ENCODE results near the gene RAD23A.
"Not testable (repeated sequence)": the region's sequence is repeated elsewhere in the genome, so short reads cannot be mapped to it uniquely, and the experiment has no call there.

The RAD23A gene

GRCh38 chr19:12953799-12954611 is 8.3 kb downstream of the RAD23A start:
- Histone ChIP-seq H3K9me3 (ENCODE audit: control extremely low read depth in 1 of 5, control insufficient read depth in 4 of 5, insufficient read depth in 2 of 5, low read depth in 1 of 5, low read length in 4 of 5) (no peaks in the 10 kb centered on the region), H3K36me3 (ENCODE audit: control insufficient read depth in 4 of 4, insufficient read depth in 4 of 4, low read length in 3 of 4) (peaks cover 11 to 54% (median 37%) of the 10 kb centered on the region in 4 experiments), H3K4me1 (ENCODE audit: control extremely low read depth in 1 of 4, control insufficient read depth in 4 of 4, insufficient read depth in 4 of 4, low read length in 3 of 4) (peaks cover 0 to 53% (median 48%) of the 10 kb centered on the region in 4 experiments), H3K27ac (ENCODE audit: insufficient read depth in 1 of 2, low read depth in 1 of 2, low read length in 2 of 2, poor library complexity in 1 of 2, severe bottlenecking in 2 of 2) (peak overlapping the region; percentile 84 to 94), H3K4me3 (ENCODE audit: control insufficient read depth in 1 of 7, extremely low read depth in 1 of 7, insufficient read depth in 4 of 7, low read depth in 2 of 7, low read length in 6 of 7) (peak overlapping the region in 2 of 7 experiments; percentile 9 to 33), H3K27me3 (replicated peaks in 2 of 5; ENCODE audit: control insufficient read depth in 4 of 5, insufficient read depth in 5 of 5, low read length in 4 of 5) (no peaks in the 10 kb centered on the region)
- 82% methylated on average over 9 of the region's 12 CpGs for WGBS (ENCODE audit: insufficient coverage)
- peak in 1 of 3 donors; percentile 46 for DNase-seq
- ChIA-PET POLR2A (interaction anchor here (2.4 kb wide), 1 partner anchor 10 kb away, joined by 11 read pairs; the partner anchor contains the start of gene RAD23A), CTCF (interaction anchor here (1.0 to 4.9 kb wide), 5 partner anchors 11 to 68 kb away, joined by 3 to 47 read pairs (median 4); no protein-coding TSS in a partner anchor)

GRCh38 chr19:12954612-12954962 is 8.9 kb downstream of the RAD23A start:
- Histone ChIP-seq H3K4me3 (ENCODE audit: control insufficient read depth in 1 of 7, extremely low read depth in 1 of 7, insufficient read depth in 4 of 7, low read depth in 2 of 7, low read length in 6 of 7) (no peak overlapping the region), H3K27me3 (replicated peaks in 2 of 5; ENCODE audit: control insufficient read depth in 4 of 5, insufficient read depth in 5 of 5, low read length in 4 of 5) (no peaks in the 10 kb centered on the region), H3K4me1 (ENCODE audit: control extremely low read depth in 1 of 4, control insufficient read depth in 4 of 4, insufficient read depth in 4 of 4, low read length in 3 of 4) (peaks cover 0 to 53% (median 48%) of the 10 kb centered on the region in 4 experiments), H3K27ac (ENCODE audit: insufficient read depth in 1 of 2, low read depth in 1 of 2, low read length in 2 of 2, poor library complexity in 1 of 2, severe bottlenecking in 2 of 2) (peak overlapping the region; percentile 84 to 94), H3K9me3 (ENCODE audit: control extremely low read depth in 1 of 5, control insufficient read depth in 4 of 5, insufficient read depth in 2 of 5, low read depth in 1 of 5, low read length in 4 of 5) (no peaks in the 10 kb centered on the region), H3K36me3 (ENCODE audit: control insufficient read depth in 4 of 4, insufficient read depth in 4 of 4, low read length in 3 of 4) (peaks cover 6 to 48% (median 31%) of the 10 kb centered on the region in 4 experiments)
- ChIA-PET POLR2A (interaction anchor here (2.4 kb wide), 1 partner anchor 11 kb away, joined by 11 read pairs; the partner anchor contains the start of gene RAD23A), CTCF (interaction anchor here (1.2 to 4.9 kb wide), 3 partner anchors 10 to 41 kb away, joined by 3 to 47 read pairs (median 4); no protein-coding TSS in a partner anchor)
- WGBS (ENCODE audit: insufficient coverage): no CpG with 5 or more reads among the region's 1 CpG
- no peak for DNase-seq

GRCh38 chr19:12955575-12955974 is 9.9 kb downstream of the RAD23A start:
- peaks cover 0 to 53% (median 48%) of the 10 kb centered on the region in 4 experiments for H3K4me1 ChIP-seq (ENCODE audit: control extremely low read depth in 1 of 4, control insufficient read depth in 4 of 4, insufficient read depth in 4 of 4, low read length in 3 of 4)
- not testable (repeated sequence) for DNase-seq; H3K27me3 ChIP-seq (replicated peaks in 2 of 5; ENCODE audit: control insufficient read depth in 4 of 5, insufficient read depth in 5 of 5, low read length in 4 of 5); H3K9me3 ChIP-seq (ENCODE audit: control extremely low read depth in 1 of 5, control insufficient read depth in 4 of 5, insufficient read depth in 2 of 5, low read depth in 1 of 5, low read length in 4 of 5)
- H3K27ac ChIP-seq (ENCODE audit: insufficient read depth in 1 of 2, low read depth in 1 of 2, low read length in 2 of 2, poor library complexity in 1 of 2, severe bottlenecking in 2 of 2): peak overlapping the region in 1 of 2 experiments; percentile 94
- H3K36me3 ChIP-seq (ENCODE audit: control insufficient read depth in 4 of 4, insufficient read depth in 4 of 4, low read length in 3 of 4): peaks cover 4 to 42% (median 25%) of the 10 kb centered on the region in 4 experiments
- peak overlapping the region in 5 of 7 experiments; percentile 87 to 96 (median 91) for H3K4me3 ChIP-seq (ENCODE audit: control insufficient read depth in 1 of 7, extremely low read depth in 1 of 7, insufficient read depth in 4 of 7, low read depth in 2 of 7, low read length in 6 of 7)
- ChIA-PET POLR2A (interaction anchor here (1.3 to 1.7 kb wide), 2 partner anchors 10 kb away, joined by 4 to 7 read pairs; partner anchors contain the start of gene RAD23A), CTCF (interaction anchor here (1.1 to 4.9 kb wide), 3 partner anchors 9 to 21 kb away, joined by 4 to 47 read pairs (median 4); no protein-coding TSS in a partner anchor)
- 89% methylated on average over 3 of the region's 9 CpGs for WGBS (ENCODE audit: insufficient coverage)

GRCh38 chr19:12955996-12956395 is 10.3 kb downstream of the RAD23A start:
- POLR2A ChIA-PET: interaction anchor here (1.3 to 1.7 kb wide), 2 partner anchors 9 to 10 kb away, joined by 4 to 7 read pairs; partner anchors contain the start of gene RAD23A
- CTCF ChIA-PET: interaction anchor here (1.1 to 4.9 kb wide), 2 partner anchors 9 to 21 kb away, joined by 4 to 47 read pairs; no protein-coding TSS in a partner anchor
- peaks cover 4 to 41% (median 22%) of the 10 kb centered on the region in 4 experiments for H3K36me3 ChIP-seq (ENCODE audit: control insufficient read depth in 4 of 4, insufficient read depth in 4 of 4, low read length in 3 of 4)
- H3K9me3 ChIP-seq (ENCODE audit: control extremely low read depth in 1 of 5, control insufficient read depth in 4 of 5, insufficient read depth in 2 of 5, low read depth in 1 of 5, low read length in 4 of 5): no peaks in the 10 kb centered on the region
- H3K4me1 ChIP-seq (ENCODE audit: control extremely low read depth in 1 of 4, control insufficient read depth in 4 of 4, insufficient read depth in 4 of 4, low read length in 3 of 4): peaks cover 0 to 53% (median 48%) of the 10 kb centered on the region in 4 experiments
- no peak for DNase-seq
- H3K27me3 ChIP-seq (replicated peaks in 2 of 5; ENCODE audit: control insufficient read depth in 4 of 5, insufficient read depth in 5 of 5, low read length in 4 of 5): no peaks in the 10 kb centered on the region
- H3K27ac ChIP-seq (ENCODE audit: insufficient read depth in 1 of 2, low read depth in 1 of 2, low read length in 2 of 2, poor library complexity in 1 of 2, severe bottlenecking in 2 of 2): peak overlapping the region in 1 of 2 experiments; percentile 87
- 82% methylated on average over 12 of the region's 12 CpGs for WGBS (ENCODE audit: insufficient coverage)
- peak overlapping the region in 6 of 7 experiments; percentile 71 to 96 (median 90) for H3K4me3 ChIP-seq (ENCODE audit: control insufficient read depth in 1 of 7, extremely low read depth in 1 of 7, insufficient read depth in 4 of 7, low read depth in 2 of 7, low read length in 6 of 7)

GRCh38 chr19:12956446-12957388 is 11.1 kb downstream of the RAD23A start, which contains the start of gene GADD45GIP1:
GADD45GIP1 (minus strand) TSS chr19:12957223; CDS start chr19:12957212, 11 bp downstream.
- Histone ChIP-seq H3K4me3 (ENCODE audit: control insufficient read depth in 1 of 7, extremely low read depth in 1 of 7, insufficient read depth in 4 of 7, low read depth in 2 of 7, low read length in 6 of 7) (peak within 1 kb of the TSS; percentile 71 to 96 (median 89)), H3K27me3 (replicated peaks in 2 of 5; ENCODE audit: control insufficient read depth in 4 of 5, insufficient read depth in 5 of 5, low read length in 4 of 5) (no peaks in the 10 kb centered on the region), H3K4me1 (ENCODE audit: control extremely low read depth in 1 of 4, control insufficient read depth in 4 of 4, insufficient read depth in 4 of 4, low read length in 3 of 4) (peaks cover 0 to 53% (median 48%) of the 10 kb centered on the region in 4 experiments), H3K27ac (ENCODE audit: insufficient read depth in 1 of 2, low read depth in 1 of 2, low read length in 2 of 2, poor library complexity in 1 of 2, severe bottlenecking in 2 of 2) (peak within 1 kb of the TSS; percentile 61 to 87), H3K9me3 (ENCODE audit: control extremely low read depth in 1 of 5, control insufficient read depth in 4 of 5, insufficient read depth in 2 of 5, low read depth in 1 of 5, low read length in 4 of 5) (no peaks in the 10 kb centered on the region), H3K36me3 (ENCODE audit: control insufficient read depth in 4 of 4, insufficient read depth in 4 of 4, low read length in 3 of 4) (peaks cover 4 to 36% (median 18%) of the 10 kb centered on the region in 4 experiments)
- 6% methylated on average over 66 of the region's 84 CpGs for WGBS (ENCODE audit: insufficient coverage)
- peak; percentile 78 to 88 (median 84) for DNase-seq
- POLR2A ChIA-PET: interaction anchor here (0.6 to 1.7 kb wide), 6 partner anchors 9 to 1286 kb away, joined by 3 to 7 read pairs (median 3); partner anchors contain the start of genes CALR and RAD23A
- CTCF ChIA-PET: interaction anchor here (1.3 to 4.9 kb wide), 2 partner anchors 8 to 70 kb away, joined by 4 to 47 read pairs; partner anchors contain the start of gene KLF1

- ChIA-PET CTCF (interaction anchor here (1.3 to 4.9 kb wide), 2 partner anchors 7 to 71 kb away, joined by 4 to 47 read pairs; partner anchors contain the start of gene KLF1), POLR2A (interaction anchor here (0.7 to 1.3 kb wide), 2 partner anchors 14 to 20 kb away, joined by 3 read pairs; partner anchors contain the start of gene CALR)
- peaks cover 0 to 48% (median 43%) of the 10 kb centered on the region in 4 experiments for H3K4me1 ChIP-seq (ENCODE audit: control extremely low read depth in 1 of 4, control insufficient read depth in 4 of 4, insufficient read depth in 4 of 4, low read length in 3 of 4)
- DNase-seq; H3K9me3 ChIP-seq (ENCODE audit: control extremely low read depth in 1 of 5, control insufficient read depth in 4 of 5, insufficient read depth in 2 of 5, low read depth in 1 of 5, low read length in 4 of 5); H3K27me3 ChIP-seq (replicated peaks in 2 of 5; ENCODE audit: control insufficient read depth in 4 of 5, insufficient read depth in 5 of 5, low read length in 4 of 5): not testable (repeated sequence)
- peak overlapping the region; percentile 61 to 87 for H3K27ac ChIP-seq (ENCODE audit: insufficient read depth in 1 of 2, low read depth in 1 of 2, low read length in 2 of 2, poor library complexity in 1 of 2, severe bottlenecking in 2 of 2)
- 17% methylated on average over 6 of the region's 31 CpGs for WGBS (ENCODE audit: insufficient coverage)
- H3K36me3 ChIP-seq (ENCODE audit: control insufficient read depth in 4 of 4, insufficient read depth in 4 of 4, low read length in 3 of 4): peaks cover 2 to 28% (median 14%) of the 10 kb centered on the region in 4 experiments
- peak overlapping the region; percentile 71 to 96 (median 89) for H3K4me3 ChIP-seq (ENCODE audit: control insufficient read depth in 1 of 7, extremely low read depth in 1 of 7, insufficient read depth in 4 of 7, low read depth in 2 of 7, low read length in 6 of 7)
Observed at GRCh38 chr19:12957389-12957952, 11.8 kb downstream of the RAD23A start.
